ENCODE results near the gene MRPL12. TPM values are rescaled to one million over a fixed set of nuclear protein-coding genes. Genes with fewer than 3 reads are reported as not detected.
A peak's percentile ranks its signal among the peaks of the same experiment; 100 is the strongest.

MRPL12 gene
- total RNA-seq, 1 donor from 2014 or later: 232 TPM

GRCh38 chr17:81685108-81685507, 18.1 kb upstream of the MRPL12 start:
- H3K4me3 Mint-ChIP-seq: peak overlapping the region; percentile 91
- no peak for DNase-seq (ENCODE audit: low spot score)
- intact Hi-C loops (cut with micrococcal nuclease): no loop called here
- H3K9me3 Mint-ChIP-seq: no peaks in the 10 kb centered on the region
- peaks cover 38% of the 10 kb centered on the region for H3K36me3 Mint-ChIP-seq (ENCODE audit: low read depth)
- peaks cover 22% of the 10 kb centered on the region for H3K4me1 Mint-ChIP-seq (ENCODE audit: low read depth)
- H3K27me3 Mint-ChIP-seq (ENCODE audit: insufficient read depth): no peaks in the 10 kb centered on the region
- peak overlapping the region; percentile 73 for H3K27ac Mint-ChIP-seq

- Mint-ChIP-seq H3K27ac (no peak overlapping the region), H3K4me1 (ENCODE audit: low read depth) (peaks cover 22% of the 10 kb centered on the region), H3K36me3 (ENCODE audit: low read depth) (peaks cover 35% of the 10 kb centered on the region), H3K27me3 (ENCODE audit: insufficient read depth) (no peaks in the 10 kb centered on the region), H3K9me3 (no peaks in the 10 kb centered on the region), H3K4me3 (no peak overlapping the region)
- intact Hi-C loops (cut with micrococcal nuclease): no loop called here
- no peak for DNase-seq (ENCODE audit: low spot score)
Observed at GRCh38 chr17:81686614-81687013, 16.6 kb upstream of the MRPL12 start.

- peaks cover 17% of the 10 kb centered on the region for H3K4me1 Mint-ChIP-seq (ENCODE audit: low read depth)
- no peak for DNase-seq (ENCODE audit: low spot score)
- H3K27me3 Mint-ChIP-seq (ENCODE audit: insufficient read depth): no peaks in the 10 kb centered on the region
- H3K4me3 Mint-ChIP-seq: no peak overlapping the region
- H3K9me3 Mint-ChIP-seq: no peaks in the 10 kb centered on the region
- H3K36me3 Mint-ChIP-seq (ENCODE audit: low read depth): peaks cover 40% of the 10 kb centered on the region
- intact Hi-C loops (cut with micrococcal nuclease): no loop called here
- no peak overlapping the region for H3K27ac Mint-ChIP-seq
Observed at GRCh38 chr17:81687770-81688541, 15.2 kb upstream of the MRPL12 start.

GRCh38 chr17:81688616-81689015, 14.6 kb upstream of the MRPL12 start:
- intact Hi-C loops (cut with micrococcal nuclease): no loop called here
- Mint-ChIP-seq H3K4me1 (ENCODE audit: low read depth) (peaks cover 14% of the 10 kb centered on the region), H3K27me3 (ENCODE audit: insufficient read depth) (no peaks in the 10 kb centered on the region), H3K9me3 (no peaks in the 10 kb centered on the region), H3K4me3 (no peak overlapping the region), H3K36me3 (ENCODE audit: low read depth) (peaks cover 38% of the 10 kb centered on the region), H3K27ac (no peak overlapping the region)
- no peak for DNase-seq (ENCODE audit: low spot score)

GRCh38 chr17:81690066-81690465, 13.1 kb upstream of the MRPL12 start:
- no peaks in the 10 kb centered on the region for H3K27me3 Mint-ChIP-seq (ENCODE audit: insufficient read depth)
- H3K27ac Mint-ChIP-seq: no peak overlapping the region
- peaks cover 38% of the 10 kb centered on the region for H3K36me3 Mint-ChIP-seq (ENCODE audit: low read depth)
- no peaks in the 10 kb centered on the region for H3K9me3 Mint-ChIP-seq
- DNase-seq (ENCODE audit: low spot score): no peak
- intact Hi-C loops (cut with micrococcal nuclease): no loop called here
- no peak overlapping the region for H3K4me3 Mint-ChIP-seq
- H3K4me1 Mint-ChIP-seq (ENCODE audit: low read depth): peaks cover 4% of the 10 kb centered on the region

- intact Hi-C loops (cut with micrococcal nuclease): no loop called here
- Mint-ChIP-seq H3K9me3 (no peaks in the 10 kb centered on the region), H3K27me3 (ENCODE audit: insufficient read depth) (no peaks in the 10 kb centered on the region), H3K27ac (no peak overlapping the region), H3K4me3 (no peak overlapping the region), H3K36me3 (ENCODE audit: low read depth) (peaks cover 34% of the 10 kb centered on the region), H3K4me1 (ENCODE audit: low read depth) (no peaks in the 10 kb centered on the region)
- DNase-seq (ENCODE audit: low spot score): no peak
Observed at GRCh38 chr17:81690549-81690948, 12.6 kb upstream of the MRPL12 start.

GRCh38 chr17:81691196-81691595, 12.0 kb upstream of the MRPL12 start:
- Mint-ChIP-seq H3K27me3 (ENCODE audit: insufficient read depth) (no peaks in the 10 kb centered on the region), H3K4me3 (no peak overlapping the region), H3K9me3 (no peaks in the 10 kb centered on the region), H3K27ac (no peak overlapping the region), H3K4me1 (ENCODE audit: low read depth) (no peaks in the 10 kb centered on the region), H3K36me3 (ENCODE audit: low read depth) (peaks cover 32% of the 10 kb centered on the region)
- no peak for DNase-seq (ENCODE audit: low spot score)
- intact Hi-C loops (cut with micrococcal nuclease): no loop called here

- intact Hi-C loops (cut with micrococcal nuclease): no loop called here
- Mint-ChIP-seq H3K4me3 (no peak overlapping the region), H3K27me3 (ENCODE audit: insufficient read depth) (no peaks in the 10 kb centered on the region), H3K36me3 (ENCODE audit: low read depth) (peaks cover 30% of the 10 kb centered on the region), H3K4me1 (ENCODE audit: low read depth) (no peaks in the 10 kb centered on the region), H3K27ac (no peak overlapping the region), H3K9me3 (no peaks in the 10 kb centered on the region)
- DNase-seq (ENCODE audit: low spot score): no peak
Observed at GRCh38 chr17:81691608-81692007, 11.6 kb upstream of the MRPL12 start.

GRCh38 chr17:81693509-81694210, 9.5 kb upstream of the MRPL12 start:
- intact Hi-C loops (cut with micrococcal nuclease): no loop called here
- DNase-seq (ENCODE audit: low spot score): no peak
- no peaks in the 10 kb centered on the region for H3K9me3 Mint-ChIP-seq
- peaks cover 32% of the 10 kb centered on the region for H3K36me3 Mint-ChIP-seq (ENCODE audit: low read depth)
- H3K27me3 Mint-ChIP-seq (ENCODE audit: insufficient read depth): no peaks in the 10 kb centered on the region
- no peaks in the 10 kb centered on the region for H3K4me1 Mint-ChIP-seq (ENCODE audit: low read depth)
- no peak overlapping the region for H3K27ac Mint-ChIP-seq
- no peak overlapping the region for H3K4me3 Mint-ChIP-seq

GRCh38 chr17:81694810-81695209, 8.4 kb upstream of the MRPL12 start:
- Mint-ChIP-seq H3K27me3 (ENCODE audit: insufficient read depth) (no peaks in the 10 kb centered on the region), H3K36me3 (ENCODE audit: low read depth) (peaks cover 27% of the 10 kb centered on the region), H3K4me3 (no peak overlapping the region), H3K4me1 (ENCODE audit: low read depth) (no peaks in the 10 kb centered on the region), H3K9me3 (no peaks in the 10 kb centered on the region), H3K27ac (no peak overlapping the region)
- intact Hi-C loops (cut with micrococcal nuclease): no loop called here
- no peak for DNase-seq (ENCODE audit: low spot score)

GRCh38 chr17:81695211-81695610, 8.0 kb upstream of the MRPL12 start:
- Mint-ChIP-seq H3K27ac (no peak overlapping the region), H3K27me3 (ENCODE audit: insufficient read depth) (no peaks in the 10 kb centered on the region), H3K4me3 (no peak overlapping the region), H3K36me3 (ENCODE audit: low read depth) (peaks cover 23% of the 10 kb centered on the region), H3K9me3 (no peaks in the 10 kb centered on the region), H3K4me1 (ENCODE audit: low read depth) (no peaks in the 10 kb centered on the region)
- intact Hi-C loops (cut with micrococcal nuclease): no loop called here
- no peak for DNase-seq (ENCODE audit: low spot score)

- H3K9me3 Mint-ChIP-seq: no peaks in the 10 kb centered on the region
- no peak for DNase-seq (ENCODE audit: low spot score)
- H3K27ac Mint-ChIP-seq: no peak overlapping the region
- H3K27me3 Mint-ChIP-seq (ENCODE audit: insufficient read depth): no peaks in the 10 kb centered on the region
- intact Hi-C loops (cut with micrococcal nuclease): no loop called here
- no peaks in the 10 kb centered on the region for H3K4me1 Mint-ChIP-seq (ENCODE audit: low read depth)
- H3K4me3 Mint-ChIP-seq: no peak overlapping the region
- peaks cover 23% of the 10 kb centered on the region for H3K36me3 Mint-ChIP-seq (ENCODE audit: low read depth)
Observed at GRCh38 chr17:81695801-81696200, 7.4 kb upstream of the MRPL12 start.

GRCh38 chr17:81696218-81696941, 6.8 kb upstream of the MRPL12 start:
- DNase-seq (ENCODE audit: low spot score): no peak
- Mint-ChIP-seq H3K27ac (no peak overlapping the region), H3K36me3 (ENCODE audit: low read depth) (peaks cover 27% of the 10 kb centered on the region), H3K4me1 (ENCODE audit: low read depth) (no peaks in the 10 kb centered on the region), H3K27me3 (ENCODE audit: insufficient read depth) (no peaks in the 10 kb centered on the region), H3K4me3 (no peak overlapping the region), H3K9me3 (no peaks in the 10 kb centered on the region)
- intact Hi-C loops (cut with micrococcal nuclease): no loop called here
